Body of pancreas (tissue), 4 donors: ENCODE results near the gene NOS1.

ENCODE experiments used
- CTCF ChIP-seq, 7 experiments: fragments of 450-650 bp in 4 of 7; fragments of 200-600 bp in 3 of 7; sonication (generic) in 3 of 7; IDR thresholded peaks; one replicate each; pipeline ENCODE4 v1.5.1; 2016 to 2019; ENCODE audit warnings: antibody characterized with exemption in 7 of 7
- POLR2A ChIP-seq, 3 donors: fragments of 450-650 bp; IDR thresholded peaks; one replicate each; pipeline ENCODE4 v1.6.1; 2016; ENCODE audit warnings: antibody characterized with exemption in 3 of 3, mild to moderate bottlenecking in 2 of 3

DNA sequence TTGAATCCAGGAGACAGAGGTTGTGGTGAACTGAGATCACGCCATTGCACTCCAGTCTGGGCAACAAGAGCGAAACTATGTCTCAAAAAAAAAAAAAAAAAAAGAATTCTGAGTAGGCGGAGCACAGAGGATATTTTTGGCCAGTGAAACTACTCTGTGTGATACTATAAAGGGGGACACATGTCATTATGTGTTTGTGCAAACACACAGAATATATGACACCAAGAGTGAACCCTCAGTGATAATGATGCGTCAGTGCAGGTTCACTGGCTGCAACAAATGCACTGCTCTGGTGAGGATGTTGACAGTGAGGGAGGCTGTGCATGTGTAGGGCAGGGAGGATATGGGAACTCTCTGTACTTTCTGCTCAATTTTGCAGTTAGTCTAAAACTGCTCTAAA, 195.3 kb downstream of the NOS1 start:
- no peak for TF ChIP-seq CTCF (IDR thresholded peaks at IDR 0.05)
- no peak for TF ChIP-seq POLR2A (IDR thresholded peaks at IDR 0.05)
